GM18505 (cell line): ENCODE results near the gene HMOX1.
"Not testable (repeated sequence)": the region's sequence is repeated elsewhere in the genome, so short reads cannot be mapped to it uniquely, and the experiment has no call there.

ENCODE experiments used
- ATAC-seq: cut with Tn5 transposase; IDR thresholded peaks from one replicate; pipeline ENCODE4 v1.9.1; 2021; ENCODE audit not compliant: unreplicated experiment
- POLR2A ChIP-seq: IDR thresholded peaks from 4 replicates; pipeline ENCODE4 v1.6.1; 2011; ENCODE audit warnings: borderline replicate concordance; ENCODE audit not compliant: insufficient read depth, insufficient read length; ENCODE audit errors: extremely low read depth

The HMOX1 gene

GRCh38 chr22:35379146-35379993 lies 1.5 kb upstream of the HMOX1 start:
- no peak for TF ChIP-seq POLR2A
- no peak for ATAC-seq

- TF ChIP-seq POLR2A: no peak
- no peak for ATAC-seq
Observed at GRCh38 chr22:35380013-35380412, 883 bp upstream of the HMOX1 start.

- TF ChIP-seq POLR2A: no peak
- ATAC-seq: no peak
Observed at GRCh38 chr22:35381424-35382009, 621 bp downstream of the HMOX1 start.

- TF ChIP-seq POLR2A: no peak
- ATAC-seq: no peak
Observed at GRCh38 chr22:35383679-35384071, 2.8 kb downstream of the HMOX1 start.

- no peak for ATAC-seq
- no peak for TF ChIP-seq POLR2A
Observed at GRCh38 chr22:35384527-35384926, 3.6 kb downstream of the HMOX1 start.

- no peak for TF ChIP-seq POLR2A
- no peak for ATAC-seq
Observed at GRCh38 chr22:35384975-35385588, 4.2 kb downstream of the HMOX1 start.

GRCh38 chr22:35386670-35387288 lies 5.9 kb downstream of the HMOX1 start:
- no peak for ATAC-seq
- TF ChIP-seq POLR2A: no peak

GRCh38 chr22:35390933-35391332 lies 10.0 kb downstream of the HMOX1 start:
- no peak for ATAC-seq
- TF ChIP-seq POLR2A: no peak

- no peak for ATAC-seq
- TF ChIP-seq POLR2A: no peak
Observed at GRCh38 chr22:35392357-35392756, 11.5 kb downstream of the HMOX1 start.

GRCh38 chr22:35393116-35394010 lies 12.5 kb downstream of the HMOX1 start:
- ATAC-seq: no peak
- no peak for TF ChIP-seq POLR2A

GRCh38 chr22:35394011-35394312 lies 13.1 kb downstream of the HMOX1 start:
- TF ChIP-seq POLR2A: no peak
- ATAC-seq: no peak

- ATAC-seq: no peak
- no peak for TF ChIP-seq POLR2A
Observed at GRCh38 chr22:35394810-35395563, 14.1 kb downstream of the HMOX1 start.

GRCh38 chr22:35396622-35397021 lies 15.7 kb downstream of the HMOX1 start:
- ATAC-seq: not testable (repeated sequence)
